NT2/D1 (cell line): ENCODE results near the gene DCPS.
"Not testable (repeated sequence)": the region's sequence is repeated elsewhere in the genome, so short reads cannot be mapped to it uniquely, and the experiment has no call there.

Experiments used
- SUZ12 ChIP-seq: IDR thresholded peaks from 2 replicates; pipeline ENCODE4 v1.6.1; 2011; ENCODE audit not compliant: insufficient read length, insufficient read depth; ENCODE audit errors: extremely low read depth
- YY1 ChIP-seq: IDR thresholded peaks from 2 replicates; pipeline ENCODE4 v1.6.1; 2011; ENCODE audit not compliant: insufficient read length, insufficient read depth
- ZNF274 ChIP-seq: IDR thresholded peaks from 2 replicates; pipeline ENCODE4 v1.6.1; 2011; ENCODE audit warnings: mild to moderate bottlenecking, low read depth, low read length

DNA sequence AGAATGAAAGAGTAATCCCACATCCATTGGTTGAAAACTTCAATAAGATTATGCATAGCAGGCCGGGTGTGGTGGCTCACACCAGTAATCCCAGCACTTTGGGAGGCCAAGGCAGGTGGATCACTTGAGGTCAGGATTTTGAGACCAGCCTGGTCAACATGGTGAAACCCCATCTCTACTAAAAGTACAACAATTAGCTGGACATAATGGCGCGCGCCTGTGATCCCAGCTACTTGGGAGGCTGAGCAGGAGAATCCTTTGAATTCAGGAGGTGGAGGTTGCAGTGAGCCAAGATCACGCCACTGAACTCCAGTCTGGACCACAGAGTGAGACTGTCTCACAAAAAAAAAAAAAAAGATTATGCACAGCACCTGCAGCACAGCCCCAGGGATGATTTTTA lies 63.9 kb downstream of the DCPS start:
- not testable (repeated sequence) for TF ChIP-seq ZNF274, SUZ12, YY1
